Osteoblast (primary cell): ENCODE measurements around the gene CD74. TPM values are rescaled to one million over a fixed set of nuclear protein-coding genes. Genes with fewer than 3 reads are reported as not detected.
A peak's percentile ranks its signal among the peaks of the same experiment; 100 is the strongest.

Source experiments
- DNase-seq: peaks from one replicate; pipeline ENCODE4 v3.0.0; 2011; ENCODE audit warnings: low spot score, mixed read lengths; ENCODE audit not compliant: insufficient read length; ENCODE audit errors: missing footprints
- H2AFZ ChIP-seq: 2 replicates; pipeline ENCODE4 v1.6.0; 2011; ENCODE audit warnings: mild to moderate bottlenecking, low read length
- H3K27ac ChIP-seq: 2 replicates; pipeline ENCODE4 v1.5.1; 2011; ENCODE audit warnings: mild to moderate bottlenecking, low read depth, low read length, moderate library complexity
- H3K27me3 ChIP-seq: 2 replicates; pipeline ENCODE4 v1.6.0; 2012; ENCODE audit warnings: mild to moderate bottlenecking, control low read depth, inconsistent platforms, low read length, moderate library complexity; ENCODE audit not compliant: insufficient read depth
- H3K36me3 ChIP-seq: 2 replicates; pipeline ENCODE4 v1.5.1; 2011; ENCODE audit warnings: mild to moderate bottlenecking, low read length, control low read depth, moderate library complexity; ENCODE audit not compliant: insufficient read depth
- H3K4me1 ChIP-seq: 2 replicates; pipeline ENCODE4 v1.5.1; 2011; ENCODE audit warnings: mild to moderate bottlenecking, low read length, control low read depth, moderate library complexity; ENCODE audit not compliant: insufficient read depth
- H3K4me2 ChIP-seq: 2 replicates; pipeline ENCODE4 v1.6.0; 2011; ENCODE audit warnings: mild to moderate bottlenecking, low read length; ENCODE audit not compliant: insufficient read depth
- H3K4me3 ChIP-seq: fragments of 200-600 bp; sonication (generic); 3 replicates; pipeline ENCODE4 v1.5.1; 2012; ENCODE audit warnings: mild to moderate bottlenecking, low read length, inconsistent platforms; ENCODE audit not compliant: insufficient read depth
- H3K79me2 ChIP-seq: 2 replicates; pipeline ENCODE4 v1.6.0; 2012; ENCODE audit warnings: mild to moderate bottlenecking, low read length, control low read depth, inconsistent platforms; ENCODE audit not compliant: insufficient read depth
- H3K9me3 ChIP-seq: 2 replicates; pipeline ENCODE4 v1.5.1; 2011; ENCODE audit warnings: low read depth, low read length, control low read depth
- H4K20me1 ChIP-seq: 2 replicates; pipeline ENCODE4 v1.6.0; 2012; ENCODE audit warnings: mild to moderate bottlenecking, low read length, control low read depth; ENCODE audit not compliant: insufficient read depth
- total RNA-seq: library from RNA; depleted of rRNA; stranded (reverse); fragments of >200 nt; gene quantifications from 2 replicates; pipeline ENCODE4 v1.2.3, GENCODE V29; 2012
- TF ChIP-seq, protein P1 (sequence below): IDR thresholded peaks from 2 replicates; pipeline ENCODE4 v1.5.1; 2011; ENCODE audit warnings: mild to moderate bottlenecking, low read depth, low read length, moderate library complexity; ENCODE audit errors: extremely low read depth

Gene CD74
- total RNA-seq, 1 donor, result 21.4 TPM

DNA sequence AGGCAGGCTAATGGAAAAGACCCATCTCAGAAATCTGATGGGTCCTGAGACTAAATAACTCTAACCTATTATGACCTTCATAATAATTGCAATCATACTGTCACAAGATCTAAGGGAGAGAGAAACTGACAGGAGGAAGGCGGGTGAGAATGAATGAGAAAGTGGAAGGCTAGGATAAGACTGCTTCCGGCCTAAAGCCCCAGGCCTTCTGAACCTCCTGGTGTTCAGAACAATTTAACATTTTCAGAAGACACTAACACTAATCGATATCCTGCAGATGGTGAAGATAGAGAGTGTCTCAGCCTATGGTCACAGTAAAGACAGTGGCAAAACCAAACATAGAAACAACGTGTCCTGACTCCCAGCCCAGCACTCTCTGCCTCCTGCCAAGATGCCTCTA is 35.6 kb upstream of the CD74 start:
- H3K4me1 ChIP-seq, result peaks cover 22% of the 10 kb centered on the region
- H3K4me3 ChIP-seq, result peak overlapping the region; percentile 81
- peaks cover 44% of the 10 kb centered on the region for H3K79me2 ChIP-seq
- peak overlapping the region; percentile 98 for H3K27ac ChIP-seq
- TF ChIP-seq, protein P1, sequence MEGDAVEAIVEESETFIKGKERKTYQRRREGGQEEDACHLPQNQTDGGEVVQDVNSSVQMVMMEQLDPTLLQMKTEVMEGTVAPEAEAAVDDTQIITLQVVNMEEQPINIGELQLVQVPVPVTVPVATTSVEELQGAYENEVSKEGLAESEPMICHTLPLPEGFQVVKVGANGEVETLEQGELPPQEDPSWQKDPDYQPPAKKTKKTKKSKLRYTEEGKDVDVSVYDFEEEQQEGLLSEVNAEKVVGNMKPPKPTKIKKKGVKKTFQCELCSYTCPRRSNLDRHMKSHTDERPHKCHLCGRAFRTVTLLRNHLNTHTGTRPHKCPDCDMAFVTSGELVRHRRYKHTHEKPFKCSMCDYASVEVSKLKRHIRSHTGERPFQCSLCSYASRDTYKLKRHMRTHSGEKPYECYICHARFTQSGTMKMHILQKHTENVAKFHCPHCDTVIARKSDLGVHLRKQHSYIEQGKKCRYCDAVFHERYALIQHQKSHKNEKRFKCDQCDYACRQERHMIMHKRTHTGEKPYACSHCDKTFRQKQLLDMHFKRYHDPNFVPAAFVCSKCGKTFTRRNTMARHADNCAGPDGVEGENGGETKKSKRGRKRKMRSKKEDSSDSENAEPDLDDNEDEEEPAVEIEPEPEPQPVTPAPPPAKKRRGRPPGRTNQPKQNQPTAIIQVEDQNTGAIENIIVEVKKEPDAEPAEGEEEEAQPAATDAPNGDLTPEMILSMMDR, result no peak
- no peak overlapping the region for H2AFZ ChIP-seq
- peaks cover 49% of the 10 kb centered on the region for H3K36me3 ChIP-seq
- no peaks in the 10 kb centered on the region for H3K9me3 ChIP-seq
- peak overlapping the region; percentile 96 for H3K4me2 ChIP-seq
- H3K27me3 ChIP-seq, result no peaks in the 10 kb centered on the region
- DNase-seq, result no peak
- peaks cover 61% of the 10 kb centered on the region for H4K20me1 ChIP-seq

DNA sequence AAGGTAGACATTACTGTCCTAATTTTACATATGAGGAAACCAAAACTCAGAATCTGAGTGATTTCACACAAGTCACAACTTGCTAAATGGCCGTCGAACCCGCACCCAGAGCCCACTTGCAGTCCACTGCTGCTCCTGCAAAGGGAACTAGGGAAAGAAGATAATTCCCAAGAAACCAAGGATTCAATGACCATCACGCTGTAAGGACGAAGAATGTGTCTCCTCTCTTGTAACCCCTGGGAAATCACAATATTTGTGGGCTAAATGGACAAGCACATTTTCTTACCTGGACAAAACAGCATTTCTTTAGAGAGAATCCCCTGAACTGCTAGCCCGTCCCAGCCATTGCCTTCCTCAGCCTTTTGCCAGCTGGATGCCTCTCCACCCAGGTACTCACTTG is 34.5 kb upstream of the CD74 start:
- TF ChIP-seq, protein P1, result no peak
- peaks cover 22% of the 10 kb centered on the region for H3K4me1 ChIP-seq
- H3K4me2 ChIP-seq, result peak overlapping the region; percentile 96
- no peaks in the 10 kb centered on the region for H3K9me3 ChIP-seq
- H3K4me3 ChIP-seq, result no peak overlapping the region
- H3K27ac ChIP-seq, result peak overlapping the region; percentile 18
- no peak overlapping the region for H2AFZ ChIP-seq
- peaks cover 67% of the 10 kb centered on the region for H4K20me1 ChIP-seq
- H3K79me2 ChIP-seq, result peaks cover 44% of the 10 kb centered on the region
- DNase-seq, result no peak
- H3K27me3 ChIP-seq, result no peaks in the 10 kb centered on the region
- peaks cover 52% of the 10 kb centered on the region for H3K36me3 ChIP-seq

DNA sequence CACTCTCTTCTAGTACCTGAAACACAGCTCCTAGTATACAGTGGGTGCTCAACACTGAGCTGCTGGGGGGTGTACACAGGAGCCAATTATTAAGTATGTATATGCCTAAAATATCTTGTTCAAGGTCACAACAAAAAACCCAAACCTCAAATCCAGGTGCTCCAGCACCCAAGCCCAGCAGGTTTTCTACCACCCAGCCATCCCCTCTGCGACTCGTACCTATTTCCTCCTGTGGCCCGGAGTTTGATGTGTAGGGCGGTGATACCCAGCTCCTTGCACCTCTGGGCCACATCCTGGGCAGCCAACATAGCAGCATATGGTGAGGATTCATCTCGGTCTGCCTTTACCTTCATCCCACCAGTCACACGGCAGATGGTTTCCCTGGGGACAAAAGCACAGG is 33.9 kb upstream of the CD74 start:
- H3K9me3 ChIP-seq, result no peaks in the 10 kb centered on the region
- no peak overlapping the region for H2AFZ ChIP-seq
- peak overlapping the region; percentile 18 for H3K27ac ChIP-seq
- peaks cover 22% of the 10 kb centered on the region for H3K4me1 ChIP-seq
- TF ChIP-seq, protein P1, result no peak
- DNase-seq, result no peak
- H3K4me3 ChIP-seq, result no peak overlapping the region
- H3K79me2 ChIP-seq, result peaks cover 44% of the 10 kb centered on the region
- no peaks in the 10 kb centered on the region for H3K27me3 ChIP-seq
- peak overlapping the region; percentile 96 for H3K4me2 ChIP-seq
- H4K20me1 ChIP-seq, result peaks cover 69% of the 10 kb centered on the region
- peaks cover 52% of the 10 kb centered on the region for H3K36me3 ChIP-seq

DNA sequence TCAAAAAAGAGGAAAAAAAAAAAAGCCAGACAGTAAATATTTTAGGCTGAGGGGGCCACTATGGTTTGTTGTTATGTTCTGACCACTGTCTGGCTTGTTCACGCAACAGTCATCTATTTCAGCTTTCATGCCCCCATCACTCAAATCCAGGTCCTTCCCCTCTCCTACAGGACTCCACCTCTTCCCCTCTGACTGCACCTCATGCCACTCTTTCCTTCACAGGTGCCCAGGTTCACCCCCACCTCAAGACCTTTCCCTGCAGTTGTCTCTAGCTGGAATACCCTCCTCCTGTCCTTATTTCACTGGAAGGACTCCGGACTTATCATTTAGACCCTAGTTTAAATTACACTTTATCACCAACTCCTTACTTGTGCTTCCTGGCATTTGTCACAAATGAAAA is 33.4 kb upstream of the CD74 start:
- Histone ChIP-seq H3K36me3 (peaks cover 52% of the 10 kb centered on the region), H3K4me2 (no peak overlapping the region), H4K20me1 (peaks cover 69% of the 10 kb centered on the region)

More for the DNA sequence above, 33.4 kb upstream of the CD74 start:
- DNase-seq, result no peak
- Histone ChIP-seq H3K4me3 (no peak overlapping the region), H3K9me3 (no peaks in the 10 kb centered on the region), H3K4me1 (peaks cover 22% of the 10 kb centered on the region), H2AFZ (no peak overlapping the region), H3K27me3 (no peaks in the 10 kb centered on the region), H3K79me2 (peaks cover 44% of the 10 kb centered on the region), H3K27ac (peak overlapping the region; percentile 18)
- TF ChIP-seq, protein P1, result no peak
